NCI-H510A treated with DMSO at 0.1 percent for 48 hours (cell line): ENCODE measurements around the gene SEMA6D.

Source experiments
- DNase-seq: peaks from one replicate; lab custom pipeline; 2025; lab: John Stamatoyannopoulos, UW

Gene SEMA6D

DNA sequence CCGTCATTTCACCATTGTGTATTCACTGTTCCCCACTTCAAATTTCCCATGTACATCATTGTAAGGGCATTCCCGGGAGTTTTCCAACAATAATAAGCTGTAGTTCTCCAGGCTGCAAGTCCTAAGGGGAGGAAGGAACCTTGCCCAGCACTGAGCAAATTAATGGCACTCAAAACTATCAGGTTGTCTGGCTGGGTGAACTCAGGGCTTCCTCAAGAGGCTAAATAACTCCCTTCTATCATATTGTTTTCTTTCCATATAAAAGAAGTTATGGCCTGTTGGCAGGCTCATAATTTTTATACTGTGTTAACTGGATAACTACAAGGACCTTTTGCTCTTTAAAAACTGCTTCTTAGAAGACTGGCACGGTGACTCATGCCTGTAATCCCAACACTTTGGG, 71.4 kb downstream of the SEMA6D start:
- DNase-seq = no peak

DNA sequence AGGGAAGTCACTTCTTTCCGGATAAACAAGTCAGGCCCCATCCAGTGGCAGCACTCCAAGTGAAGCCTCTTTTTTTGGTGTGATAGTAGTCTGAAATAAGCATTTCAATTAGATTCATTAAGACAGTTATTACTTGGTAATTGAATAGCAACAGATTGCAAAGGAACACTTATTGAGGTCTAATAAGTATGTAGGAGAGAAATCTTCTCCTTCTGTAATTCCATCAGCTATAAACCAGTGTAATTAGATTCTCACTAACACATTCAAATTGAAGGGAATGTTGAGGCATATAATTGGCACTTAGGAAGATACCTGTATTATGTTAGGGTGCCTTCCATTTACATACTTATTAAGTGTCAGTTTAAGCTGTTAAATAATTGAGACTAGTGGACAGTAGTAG, 73.9 kb downstream of the SEMA6D start:
- no peak for DNase-seq

DNA sequence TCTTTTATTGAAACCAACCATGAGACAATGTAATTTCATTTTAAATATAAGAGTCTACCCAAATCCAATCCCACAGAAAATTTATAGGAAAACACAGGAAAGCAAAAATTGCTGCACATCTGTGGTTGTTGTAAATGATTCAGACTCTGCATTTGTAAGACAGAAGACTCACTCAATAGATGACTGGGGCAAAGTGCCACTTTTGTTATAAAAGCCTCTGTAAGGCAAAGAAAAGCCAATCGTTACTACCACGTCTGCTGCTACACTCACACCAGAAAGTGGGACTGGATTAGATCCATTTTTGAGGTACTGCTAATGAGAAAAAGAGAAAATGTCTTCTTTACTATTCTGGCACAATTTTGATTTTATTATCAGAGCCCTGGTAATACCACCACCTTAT, 74.9 kb downstream of the SEMA6D start:
- no peak for DNase-seq

- DNase-seq = no peak
Observed at GRCh38 chr15:47794252-47794914, 77.1 kb downstream of the SEMA6D start.

DNA sequence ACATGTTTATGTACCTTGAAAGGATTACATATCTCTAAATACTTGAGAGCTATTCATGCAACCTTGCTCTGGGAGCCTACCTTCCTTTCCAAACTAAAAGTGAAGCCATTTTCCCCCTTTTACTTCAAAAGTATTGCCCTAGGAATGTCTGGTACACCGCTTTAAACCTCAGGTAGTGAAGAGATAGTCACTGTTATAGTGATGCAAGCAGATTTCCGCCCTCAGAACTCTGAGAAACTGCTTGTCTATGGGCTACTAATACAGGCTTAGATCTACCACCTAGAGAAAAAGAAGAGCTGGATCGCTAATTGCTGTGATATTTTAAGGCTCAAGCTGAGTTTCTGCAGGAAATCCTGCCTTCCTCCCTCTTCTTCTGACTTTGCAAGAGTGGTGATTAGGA, 78.6 kb downstream of the SEMA6D start:
- DNase-seq = no peak

GRCh38 chr15:47796339-47796738, 79.0 kb downstream of the SEMA6D start:
- DNase-seq = no peak

DNA sequence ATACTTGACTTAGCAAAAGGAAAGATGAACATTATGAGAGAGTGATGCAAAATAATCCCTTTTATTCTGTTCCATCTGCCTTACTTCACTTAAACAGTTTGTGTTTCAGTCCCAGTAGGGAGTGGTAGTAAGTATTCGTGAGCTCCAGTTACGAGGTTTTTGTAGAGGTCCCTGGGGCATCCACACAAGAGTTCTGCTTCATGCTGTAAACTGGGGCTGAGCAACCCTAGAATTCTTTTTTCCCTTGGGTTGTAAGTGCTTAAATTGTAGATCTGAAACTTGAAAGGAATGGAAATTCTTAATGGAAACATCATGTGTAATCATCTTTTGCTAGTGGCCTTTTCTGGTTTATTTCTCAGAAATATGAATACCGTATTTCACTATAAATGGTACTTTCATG, 79.5 kb downstream of the SEMA6D start:
- no peak for DNase-seq

GRCh38 chr15:47801522-47801921, 84.2 kb downstream of the SEMA6D start:
- peak; percentile 20 for DNase-seq

- no peak for DNase-seq
Observed at GRCh38 chr15:47802216-47802615, 84.9 kb downstream of the SEMA6D start.

- no peak for DNase-seq
Observed at GRCh38 chr15:47803767-47804166, 86.5 kb downstream of the SEMA6D start.

GRCh38 chr15:47804733-47805132, 87.4 kb downstream of the SEMA6D start:
- no peak for DNase-seq

- DNase-seq = no peak
Observed at GRCh38 chr15:47806008-47806407, 88.7 kb downstream of the SEMA6D start.

DNA sequence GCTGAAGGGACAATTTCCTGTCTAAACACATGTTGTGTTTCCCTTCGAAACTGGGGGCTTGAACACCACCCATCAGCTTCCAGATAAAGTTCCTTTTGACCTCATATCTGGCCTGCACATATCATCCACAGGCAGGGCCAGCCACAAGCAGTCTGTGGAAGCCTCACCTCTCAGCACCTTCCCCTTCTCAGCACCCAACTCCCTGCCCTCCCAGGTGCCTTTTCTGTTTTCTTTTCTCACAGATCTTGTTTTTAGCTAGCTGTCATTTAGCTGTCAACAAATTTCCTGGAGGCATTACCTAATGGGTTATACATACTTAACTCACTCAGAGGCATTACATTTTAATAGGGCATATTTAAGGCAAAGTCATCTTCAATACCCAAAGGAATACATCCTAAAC, 93.9 kb downstream of the SEMA6D start:
- DNase-seq = no peak

DNA sequence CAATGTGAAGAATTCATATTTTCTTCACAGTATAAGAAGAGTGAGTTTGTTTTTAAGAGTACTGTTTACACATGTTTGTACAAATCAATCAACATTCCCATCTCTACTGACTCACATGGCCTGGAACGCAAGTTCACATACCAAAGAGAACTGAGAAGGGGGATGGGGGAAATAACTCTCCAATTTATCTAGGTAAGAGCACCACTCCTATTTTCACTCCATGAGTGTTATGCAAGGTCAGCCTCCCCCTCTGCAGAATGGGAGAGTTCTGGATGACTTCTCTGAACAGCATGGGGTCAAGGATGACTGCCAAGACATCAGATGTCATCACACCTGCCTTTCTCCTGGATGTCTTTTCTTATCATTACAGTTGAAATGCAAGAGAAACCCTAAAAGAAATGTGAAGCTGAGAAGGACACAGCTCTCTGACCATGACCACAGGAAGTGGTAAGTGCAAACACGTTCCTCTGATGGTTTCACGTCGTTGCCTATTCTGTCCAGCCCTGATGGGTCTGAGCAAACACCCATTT, 95.2 kb downstream of the SEMA6D start:
- no peak for DNase-seq

DNA sequence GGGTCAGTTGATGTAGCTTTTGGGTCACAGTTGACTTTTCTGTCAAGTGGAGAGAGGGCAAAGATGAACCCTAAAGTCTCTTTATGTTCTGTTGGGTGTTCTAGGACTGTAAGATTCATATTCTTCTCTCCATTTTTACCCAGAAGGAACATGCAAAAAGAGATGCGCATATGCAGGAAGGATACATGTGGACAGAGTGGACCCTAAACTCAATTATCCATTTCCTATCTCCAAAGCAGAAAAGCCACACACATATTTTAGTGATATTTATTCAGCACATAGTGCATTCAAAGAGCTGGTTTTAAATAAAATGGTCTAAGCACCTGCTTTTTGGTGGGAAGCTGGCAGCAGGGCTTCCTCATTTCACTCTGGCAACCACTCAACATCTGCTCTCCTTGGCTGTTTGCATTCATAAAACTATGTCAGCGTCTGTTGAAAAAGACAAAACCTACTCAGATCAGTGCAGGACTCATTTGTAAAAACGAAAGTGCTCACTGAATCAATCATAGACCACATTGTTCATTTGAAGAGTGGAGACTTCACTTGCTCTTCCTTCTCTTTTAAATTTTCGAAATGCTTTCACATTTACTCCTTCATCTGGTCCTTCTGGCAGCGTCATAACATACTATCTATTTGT, 96.6 kb downstream of the SEMA6D start:
- no peak for DNase-seq

- no peak for DNase-seq
Observed at GRCh38 chr15:47814620-47815019, 97.3 kb downstream of the SEMA6D start.

GRCh38 chr15:47817969-47818548, 100.8 kb downstream of the SEMA6D start:
- DNase-seq = no peak

- no peak for DNase-seq
Observed at GRCh38 chr15:47819158-47819557, 101.9 kb downstream of the SEMA6D start.

DNA sequence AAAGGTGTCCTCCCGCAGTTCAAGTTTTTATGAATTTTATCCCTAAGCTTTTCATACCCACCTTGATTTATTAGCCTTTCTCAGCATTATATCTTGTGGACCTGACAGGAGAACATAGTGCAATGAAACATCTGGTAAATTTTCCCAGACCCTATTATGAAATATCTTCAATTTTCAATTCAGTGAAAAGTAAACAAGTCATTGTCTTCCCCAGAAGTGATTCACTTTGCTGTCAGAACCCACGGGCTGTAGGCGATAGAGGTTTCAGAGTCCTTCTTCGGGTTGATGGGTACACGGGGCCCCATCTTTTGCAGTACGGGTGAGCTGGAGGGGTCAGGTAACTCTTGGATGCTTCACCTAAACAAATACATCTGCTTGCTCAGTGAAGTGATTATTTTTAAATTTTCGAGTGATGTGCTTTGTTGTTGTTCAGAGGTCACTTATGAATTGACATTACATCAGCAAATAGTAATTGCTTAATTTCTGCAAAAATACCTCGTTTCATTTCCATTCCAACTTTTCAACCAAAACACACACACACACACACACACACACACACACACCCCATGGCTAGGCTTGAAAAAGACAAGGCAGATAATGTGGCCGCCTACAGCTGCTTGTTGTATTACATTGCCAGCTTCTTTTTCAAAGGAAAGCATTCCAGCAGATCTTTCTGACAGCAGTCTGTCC, 102.9 kb downstream of the SEMA6D start:
- DNase-seq = peak; percentile 8

DNA sequence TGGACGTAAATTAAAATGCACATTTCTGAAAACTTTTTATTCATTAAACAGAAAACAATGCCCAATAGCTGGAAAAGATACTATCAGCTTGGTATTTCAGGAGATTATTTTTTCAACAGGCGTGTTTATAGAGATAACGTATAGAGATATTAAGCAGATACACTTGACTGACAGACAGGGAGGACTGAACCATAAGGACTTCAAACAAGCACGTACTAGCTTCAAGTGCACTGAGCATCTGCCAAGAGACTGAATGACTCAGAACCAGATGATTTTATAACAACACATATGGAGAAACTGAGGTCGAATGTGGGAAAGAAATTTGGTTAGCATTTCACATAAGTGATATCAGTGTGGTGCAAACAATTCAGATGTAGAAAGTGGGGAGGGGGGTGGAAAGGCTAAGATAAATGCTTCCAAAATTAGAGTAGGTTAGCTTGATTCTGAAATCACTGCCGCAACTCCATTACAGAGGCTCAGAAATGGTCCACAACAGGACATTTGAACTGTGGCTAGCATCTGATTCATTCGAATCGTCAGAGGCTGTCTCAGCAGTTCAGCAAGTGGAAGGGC, 103.5 kb downstream of the SEMA6D start:
- peak; percentile 38 for DNase-seq

DNA sequence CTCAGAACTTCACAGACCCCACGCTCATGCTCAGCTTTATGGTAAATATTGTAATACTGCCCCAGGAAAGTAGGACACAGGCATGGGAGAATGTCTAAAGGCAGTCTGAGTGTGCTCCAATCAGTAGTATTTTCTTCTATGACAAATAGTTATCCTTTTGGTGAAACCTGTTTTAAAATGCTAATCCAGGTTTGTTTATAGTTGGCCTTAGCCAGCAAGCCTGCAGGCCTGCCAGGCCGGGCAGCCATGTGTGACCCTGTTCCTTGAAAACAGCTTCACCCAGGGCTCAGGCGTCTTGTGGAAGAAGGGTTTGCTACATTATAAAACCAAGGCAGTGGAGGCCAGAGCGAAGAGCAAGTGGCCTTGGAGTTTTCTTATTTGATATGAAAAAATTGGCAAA, 104.7 kb downstream of the SEMA6D start:
- DNase-seq = no peak
